Kasumi-1 (cell line): ENCODE measurements around the gene NAP1L4.
"Not testable (repeated sequence)": the region's sequence is repeated elsewhere in the genome, so short reads cannot be mapped to it uniquely, and the experiment has no call there.

ENCODE experiments used
- DNase-seq, 2 experiments: peaks; one replicate each; lab custom pipeline; 2025; lab: John Stamatoyannopoulos, UW

Gene NAP1L4

DNA sequence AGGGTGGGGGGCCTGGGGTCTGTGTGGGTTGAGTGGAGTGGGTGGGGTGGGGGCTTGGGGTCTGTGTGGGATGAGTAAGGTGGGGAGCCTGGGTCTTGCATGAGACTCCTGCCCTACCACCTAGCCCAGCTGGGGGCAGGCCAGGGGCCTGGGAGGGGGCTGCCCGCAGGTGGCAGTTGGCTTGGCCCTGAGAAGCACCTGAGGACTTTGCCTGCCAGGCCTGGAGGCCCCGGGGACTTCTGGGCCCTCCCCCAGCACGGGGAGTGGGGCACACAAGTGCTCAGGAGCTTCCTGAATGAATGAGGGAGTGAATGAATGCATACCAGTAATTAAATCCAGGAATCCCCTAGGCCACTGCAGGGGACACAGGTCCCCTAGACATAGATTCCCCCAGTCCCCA lies 69.5 kb downstream of the NAP1L4 start:
- no peak for DNase-seq

DNA sequence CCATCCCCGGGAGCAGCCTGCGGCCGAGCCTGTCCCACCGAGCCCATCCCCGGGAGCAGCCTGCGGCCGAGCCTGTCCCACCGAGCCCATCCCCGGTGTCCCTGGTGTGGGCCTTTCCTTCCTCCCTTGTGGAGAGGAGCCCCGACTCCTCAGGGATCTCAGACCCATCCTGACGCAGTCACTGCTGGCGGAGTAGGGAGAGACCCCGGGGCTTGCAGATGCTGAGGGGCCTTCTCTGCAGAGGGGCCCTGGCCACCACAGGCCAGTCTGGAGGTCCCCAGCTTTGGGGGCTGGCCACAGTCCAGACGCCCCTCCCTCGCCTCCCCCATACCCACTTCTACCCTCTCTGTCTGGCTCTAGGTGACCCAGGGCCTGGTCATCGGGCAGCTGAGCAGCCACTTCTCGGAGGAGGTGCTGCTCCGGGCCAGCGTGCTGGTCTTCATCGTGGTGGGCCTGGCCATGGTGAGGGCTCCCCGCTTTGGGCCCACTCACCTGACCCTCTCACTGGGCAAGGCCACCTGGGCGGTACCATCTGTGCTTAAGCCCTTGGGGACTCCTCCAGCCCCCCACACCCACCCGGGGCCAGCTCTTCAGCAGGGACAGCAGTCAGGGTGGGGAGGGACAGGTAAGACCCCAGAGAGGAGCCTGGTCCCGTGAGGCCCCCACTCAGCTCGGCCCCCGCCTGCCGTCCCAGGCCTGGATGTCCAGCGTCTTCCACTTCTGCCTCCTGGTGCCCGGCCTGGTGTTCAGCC lies 70.2 kb downstream of the NAP1L4 start:
- DNase-seq, result no peak

DNA sequence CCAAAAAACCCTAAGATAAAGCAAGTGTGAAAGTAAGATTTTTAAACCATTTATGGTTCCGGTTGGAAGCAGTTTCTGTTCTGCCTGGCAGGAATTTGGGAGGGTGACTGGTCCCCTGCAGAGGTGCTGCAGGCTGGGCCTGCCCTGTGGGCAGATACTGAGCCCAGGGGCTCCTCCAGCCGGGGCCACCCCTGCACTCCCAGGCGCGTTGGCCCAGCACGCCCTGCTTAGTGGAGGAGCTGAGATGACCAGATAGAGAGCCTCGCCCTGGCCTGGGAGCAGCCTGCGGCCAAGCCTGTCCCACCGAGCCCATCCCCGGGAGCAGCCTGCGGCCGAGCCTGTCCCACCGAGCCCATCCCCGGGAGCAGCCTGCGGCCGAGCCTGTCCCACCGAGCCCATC lies 70.9 kb downstream of the NAP1L4 start:
- no peak for DNase-seq

DNA sequence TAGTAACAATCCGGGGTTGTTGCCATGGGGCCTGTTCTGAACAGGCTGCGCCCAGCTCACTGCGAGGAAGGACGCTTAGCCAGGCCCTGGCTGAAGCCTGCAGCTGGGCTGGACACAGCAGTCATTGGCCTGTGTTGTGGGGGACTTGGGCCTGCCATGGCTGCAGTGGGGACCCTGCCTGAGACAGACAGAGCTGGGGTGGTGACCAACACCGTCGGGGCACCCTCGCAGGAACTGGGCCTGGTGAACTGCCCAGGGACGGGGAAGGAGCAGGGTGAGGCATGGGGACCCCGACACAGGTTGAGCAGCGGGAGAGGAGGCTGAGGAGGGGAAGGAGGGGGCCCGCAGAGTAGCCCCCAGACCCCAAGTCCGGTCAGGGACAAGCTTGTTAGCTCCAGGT lies 71.8 kb downstream of the NAP1L4 start:
- no peak for DNase-seq

DNA sequence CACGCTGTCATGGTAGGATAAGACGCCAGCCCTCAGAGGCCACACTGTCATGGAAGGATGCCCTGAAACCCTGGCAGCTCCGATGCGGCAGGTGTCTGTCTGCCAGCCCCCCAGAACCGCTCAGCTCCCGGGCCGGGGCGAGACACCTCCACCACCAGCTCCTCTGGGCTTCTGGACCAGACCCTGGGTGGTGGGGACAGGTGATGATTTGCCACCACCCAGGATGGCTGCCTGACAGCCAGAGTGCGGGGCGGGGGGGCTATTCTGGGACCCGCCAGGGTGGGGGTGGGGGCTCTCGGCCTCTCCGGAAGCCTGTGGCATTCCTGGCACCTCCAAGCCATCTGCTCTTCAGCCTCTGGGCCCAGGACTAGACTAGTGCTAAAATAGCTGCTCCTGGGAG lies 72.3 kb downstream of the NAP1L4 start:
- no peak for DNase-seq

DNA sequence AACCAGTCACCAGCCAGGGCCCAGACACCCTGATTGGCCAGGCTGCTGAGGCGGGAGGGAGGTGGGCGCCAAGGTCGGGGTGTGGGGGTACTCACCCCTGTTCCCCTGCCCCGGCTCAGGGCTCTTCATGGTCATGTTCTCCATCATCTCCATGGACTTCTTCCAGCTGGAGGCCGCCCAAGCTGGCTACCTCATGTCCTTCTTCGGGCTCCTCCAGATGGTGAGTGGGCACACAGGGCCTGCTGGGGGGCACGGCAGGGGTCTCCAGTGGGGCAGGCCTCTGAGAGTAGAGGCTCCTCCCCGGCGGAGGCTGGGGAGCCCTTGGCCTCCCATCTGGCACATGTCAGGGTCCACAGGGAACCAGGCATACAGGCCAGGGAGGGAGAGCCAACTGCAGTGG lies 72.9 kb downstream of the NAP1L4 start:
- no peak for DNase-seq

DNA sequence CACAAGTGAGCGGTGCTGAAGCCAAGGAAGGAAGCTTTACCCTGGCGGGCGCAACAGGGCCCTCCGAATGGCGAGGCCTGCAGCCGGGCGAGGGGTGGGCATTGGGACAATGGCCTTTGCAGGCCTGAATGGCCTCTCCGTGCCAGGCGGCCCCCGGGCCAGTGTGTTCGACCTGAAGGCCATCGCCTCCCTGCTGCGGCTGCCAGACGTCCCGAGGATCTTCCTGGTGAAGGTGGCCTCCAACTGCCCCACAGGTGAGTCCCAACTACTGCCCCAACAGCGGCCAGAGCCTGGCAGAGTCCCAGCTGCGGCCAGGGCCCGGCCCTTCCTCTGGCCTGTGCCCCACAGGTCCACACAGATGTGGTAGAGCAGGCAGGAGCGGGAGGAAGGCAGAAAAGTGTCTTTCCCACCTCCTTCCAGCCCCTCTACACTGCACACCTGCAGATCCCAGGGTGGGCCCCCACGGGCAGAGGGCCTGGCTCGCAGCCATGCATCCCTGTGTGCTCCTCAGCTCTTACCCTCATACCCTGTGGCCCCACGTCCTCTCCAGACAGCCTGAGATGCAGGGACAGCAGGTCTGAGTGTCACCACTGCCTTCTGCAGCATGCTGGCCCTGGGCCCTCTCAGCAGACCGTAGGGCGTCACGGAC lies 74.2 kb downstream of the NAP1L4 start:
- no peak for DNase-seq

DNA sequence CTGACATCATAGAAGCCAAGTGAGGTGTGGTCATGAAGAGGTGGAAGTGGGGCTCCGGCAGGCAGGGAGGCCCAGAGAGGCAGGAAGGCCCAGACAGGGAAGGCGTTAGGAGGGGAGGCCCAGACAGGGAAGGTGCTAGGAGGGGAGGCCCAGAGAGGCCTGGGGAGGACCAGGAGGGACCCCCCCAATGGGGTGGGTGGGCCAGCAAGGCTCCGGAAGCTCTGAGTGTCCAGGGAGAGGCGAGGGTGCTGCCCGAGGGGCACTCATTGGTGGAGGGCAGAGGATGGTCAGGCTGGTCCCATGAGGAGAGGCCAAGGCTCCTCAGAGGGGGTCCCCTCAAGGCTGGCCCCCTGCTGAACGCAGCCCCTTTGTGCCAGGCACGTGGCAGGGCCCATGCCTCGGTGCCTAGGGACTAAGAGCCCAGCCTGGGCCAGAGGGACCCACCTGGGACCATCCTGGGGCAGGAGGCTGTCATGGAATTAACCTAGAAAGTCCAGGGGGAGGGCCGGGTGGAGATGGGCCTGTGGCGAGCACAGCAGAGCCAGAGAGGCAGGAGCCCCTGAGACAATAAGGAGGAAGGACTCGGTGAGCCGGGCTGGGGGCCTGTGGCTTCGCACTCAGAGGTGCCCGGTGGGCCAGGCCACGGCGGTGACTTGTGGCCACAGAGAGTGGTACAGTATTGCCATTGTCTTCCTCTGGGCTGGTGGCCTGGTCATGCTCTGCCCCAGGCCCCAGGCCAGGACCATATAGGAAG lies 75.1 kb downstream of the NAP1L4 start:
- DNase-seq, result no peak

DNA sequence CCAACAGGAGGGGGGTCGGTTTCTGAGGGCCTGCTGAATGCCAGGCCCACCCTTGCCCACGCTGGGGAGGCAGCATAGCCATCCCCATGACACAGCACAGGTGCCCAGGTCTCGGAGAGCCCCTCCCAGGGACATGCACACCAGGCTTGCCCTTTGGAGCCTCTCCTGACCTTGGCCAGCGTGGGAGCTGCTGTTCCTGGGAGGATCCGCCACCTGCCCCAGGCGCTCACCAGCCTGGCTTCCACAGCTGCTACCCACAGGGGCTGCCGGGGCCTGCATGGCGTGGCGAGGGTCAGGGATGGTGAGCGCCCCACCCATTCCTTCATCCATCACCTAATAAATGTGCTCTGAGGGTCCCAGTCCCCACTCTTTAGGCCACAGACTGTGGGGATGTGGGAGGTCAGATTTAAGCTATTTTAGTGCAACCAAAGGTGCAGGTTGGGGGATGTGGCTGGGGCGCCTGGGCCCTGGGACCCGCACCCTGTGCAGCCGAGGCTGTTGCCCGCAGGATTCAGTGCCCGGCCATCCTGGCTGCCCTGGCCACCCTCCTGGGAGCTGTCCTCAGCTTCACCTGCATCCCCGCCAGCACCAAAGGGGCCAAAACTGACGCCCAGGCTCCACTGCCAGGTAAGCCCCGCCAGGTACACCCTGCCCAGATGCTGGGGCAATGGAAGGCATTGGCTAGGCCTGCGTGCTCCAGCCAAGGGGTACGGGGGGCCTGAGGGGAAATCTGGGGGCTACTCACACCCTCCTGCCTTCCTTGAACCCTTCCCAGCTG lies 75.8 kb downstream of the NAP1L4 start:
- DNase-seq, result no peak

DNA sequence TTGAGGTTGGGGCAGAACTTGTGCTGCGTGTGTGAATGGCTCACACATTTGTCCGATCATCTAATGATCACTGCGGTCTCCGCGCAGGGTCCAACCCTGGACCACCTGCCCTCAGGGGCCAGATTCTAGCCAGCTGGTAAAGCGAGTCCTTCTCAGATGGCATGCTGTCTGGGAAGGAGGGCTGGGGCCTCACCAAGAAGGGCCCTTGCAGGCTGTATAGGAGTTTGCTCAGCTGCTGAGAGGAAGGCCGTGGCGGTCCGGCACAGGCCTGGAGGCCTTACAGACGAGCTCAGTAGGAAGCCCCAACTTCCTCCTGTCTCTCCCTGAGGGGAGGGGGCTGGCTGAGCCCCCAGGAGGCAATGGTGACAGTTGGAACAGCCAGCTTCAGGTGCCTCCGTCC lies 76.7 kb downstream of the NAP1L4 start:
- DNase-seq, result no peak

DNA sequence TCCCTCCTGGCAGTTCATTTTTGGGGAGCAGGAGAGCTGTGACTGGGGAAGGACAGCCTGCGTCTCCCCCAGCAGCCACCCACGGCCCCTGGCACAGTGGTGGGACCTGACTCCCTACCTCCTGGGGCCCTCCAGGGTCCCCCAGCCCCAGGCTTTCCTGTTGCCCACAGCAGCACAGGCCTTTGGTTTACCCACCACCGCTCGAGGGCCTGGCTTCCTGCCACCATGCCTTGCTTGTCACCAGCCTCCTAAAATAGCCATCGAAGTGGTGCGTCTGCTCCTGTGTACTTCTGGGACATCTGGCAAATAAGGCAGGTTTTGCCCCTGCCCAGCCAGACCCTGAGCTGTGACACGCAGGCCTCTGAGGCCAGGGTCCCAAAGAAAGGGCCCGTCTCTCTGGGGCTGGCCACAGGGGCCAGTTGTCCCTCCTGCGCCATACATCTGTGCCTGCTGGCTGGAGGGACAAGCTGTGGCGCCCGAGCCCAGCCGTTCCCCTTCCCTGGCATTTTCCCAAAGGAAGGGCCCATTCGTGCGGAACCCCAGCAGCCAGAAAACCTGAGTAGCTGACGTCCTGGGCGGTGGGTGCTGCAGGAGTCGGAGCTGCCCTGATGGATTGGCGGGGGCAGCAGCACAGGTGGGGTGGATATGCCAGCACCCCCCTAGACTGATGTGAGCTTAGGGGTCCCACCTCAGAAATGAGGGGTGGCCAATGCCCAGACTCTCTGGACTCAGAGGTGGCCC lies 77.5 kb downstream of the NAP1L4 start:
- DNase-seq, result peak; percentile 38 to 48

DNA sequence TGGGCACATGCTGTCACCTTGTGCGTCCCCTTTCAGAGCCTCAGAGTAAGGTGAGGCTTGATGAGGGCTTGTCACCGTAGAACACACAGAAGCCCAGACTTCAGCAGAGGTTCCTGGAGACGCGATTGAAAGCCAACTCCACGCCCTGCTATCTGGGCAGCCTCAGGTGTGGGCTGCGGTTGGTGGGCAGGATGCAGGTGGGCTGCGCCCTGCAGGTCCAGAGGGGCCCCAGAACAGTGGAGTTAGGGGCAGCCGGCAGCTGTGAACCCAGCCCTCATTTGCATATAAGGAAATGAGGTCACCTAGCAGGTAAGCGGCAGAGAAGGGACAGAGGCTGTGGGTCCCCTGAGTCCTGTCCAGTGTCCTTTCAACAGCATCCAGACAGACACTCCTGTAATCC lies 78.4 kb downstream of the NAP1L4 start:
- no peak for DNase-seq

DNA sequence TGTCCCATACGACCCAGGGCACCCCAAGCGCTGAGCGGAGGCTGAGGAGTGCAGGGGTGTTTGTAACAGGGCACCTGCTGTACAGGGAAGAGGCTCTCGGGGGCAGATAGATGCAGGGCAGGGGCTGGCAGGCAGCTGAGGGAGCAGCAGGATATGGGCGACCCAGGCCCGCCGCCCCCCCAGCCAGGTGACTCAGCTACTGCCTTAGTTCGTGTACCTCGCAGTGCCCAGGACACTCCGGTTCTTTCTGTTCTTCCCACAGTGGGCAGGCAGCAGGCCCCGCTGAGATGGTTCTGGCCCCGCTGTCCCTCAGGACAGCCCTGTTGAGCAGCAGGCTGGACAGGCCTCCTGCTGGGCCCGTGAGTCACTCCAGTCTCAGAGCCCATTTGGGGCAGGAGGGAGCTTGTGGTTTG lies 79.1 kb downstream of the NAP1L4 start:
- no peak for DNase-seq

DNA sequence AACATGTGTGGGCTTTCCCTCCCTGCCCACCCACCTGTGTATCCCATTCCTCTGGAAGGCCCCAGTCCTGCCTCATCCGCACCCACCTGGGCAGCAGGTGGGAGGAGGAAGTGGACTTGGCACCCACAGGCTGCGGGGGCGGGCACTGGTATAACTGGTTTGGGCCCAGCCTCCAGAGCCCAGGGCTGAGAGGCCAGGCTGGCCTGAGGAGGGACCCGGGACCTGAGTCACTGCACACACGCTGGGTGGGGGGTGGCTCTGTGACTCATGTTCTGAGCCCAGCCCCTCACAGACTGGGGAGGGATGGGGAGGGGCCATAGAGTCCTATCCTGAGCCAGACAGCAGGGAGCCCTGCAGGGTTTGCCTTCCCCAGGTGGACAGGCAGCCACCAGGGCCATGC lies 79.6 kb downstream of the NAP1L4 start:
- no peak for DNase-seq

DNA sequence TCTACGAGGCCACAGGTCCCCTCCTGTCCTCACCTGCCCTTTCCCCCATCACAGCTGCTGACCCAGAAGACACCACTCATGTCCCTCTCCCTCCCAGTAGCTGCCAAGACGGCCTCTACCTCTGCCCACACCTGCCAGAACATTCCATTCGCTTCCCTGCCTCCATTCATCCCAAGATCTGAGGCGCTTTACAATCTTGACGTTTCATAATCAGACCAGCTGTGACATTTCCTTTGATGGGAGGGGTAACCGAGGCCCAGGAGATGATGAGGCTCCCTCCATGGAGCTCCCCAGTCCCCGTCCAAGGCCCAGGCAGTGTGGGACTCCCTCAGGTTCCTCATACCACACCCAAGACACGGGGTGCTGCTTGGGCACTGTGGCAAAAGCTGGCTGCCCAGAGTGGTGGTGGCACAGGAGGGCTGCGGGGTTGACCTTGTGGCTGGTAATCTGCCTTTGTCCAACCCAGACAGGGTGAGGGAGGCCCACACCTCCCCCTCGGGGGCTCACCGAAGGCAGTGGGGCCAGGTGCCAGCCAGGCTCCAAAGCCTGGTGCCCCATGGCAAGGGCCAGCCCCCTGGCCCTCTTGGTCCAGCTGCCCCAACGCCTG lies 80.2 kb downstream of the NAP1L4 start:
- DNase-seq, result no peak

DNA sequence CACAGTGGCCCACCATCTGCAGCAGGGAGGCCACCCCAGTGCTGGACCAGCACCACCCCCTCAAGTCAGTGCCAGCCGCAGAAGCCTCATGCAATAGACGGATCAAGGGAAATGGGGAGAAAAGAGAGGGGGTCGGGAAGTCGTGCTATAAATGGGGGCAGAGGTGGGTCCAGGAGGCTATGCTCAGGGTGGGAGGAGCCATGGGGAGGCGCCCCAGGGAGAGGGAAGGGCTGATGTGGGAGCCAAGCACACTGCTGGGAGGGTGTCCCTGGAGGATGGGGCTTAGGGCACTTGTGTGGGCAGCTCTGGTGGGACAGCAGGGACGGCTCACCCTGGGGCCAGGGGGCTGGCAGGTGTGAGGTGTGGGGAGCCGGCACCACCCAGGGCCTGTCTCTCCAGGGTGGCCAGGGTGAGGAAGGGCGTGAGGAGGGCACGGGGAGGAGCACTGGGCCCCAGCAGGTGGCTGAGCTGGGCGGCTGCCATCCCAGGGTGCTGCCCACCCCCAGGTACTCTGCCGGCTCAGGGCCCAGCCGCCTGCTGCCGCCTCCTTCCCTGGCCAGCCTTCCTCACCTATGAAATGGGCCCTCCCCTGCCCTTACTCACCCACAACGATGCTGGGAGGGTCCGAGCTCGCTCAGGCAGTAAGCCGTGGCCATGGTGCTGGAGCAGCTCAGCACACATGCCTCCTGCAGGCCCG lies 80.9 kb downstream of the NAP1L4 start:
- DNase-seq, result no peak

DNA sequence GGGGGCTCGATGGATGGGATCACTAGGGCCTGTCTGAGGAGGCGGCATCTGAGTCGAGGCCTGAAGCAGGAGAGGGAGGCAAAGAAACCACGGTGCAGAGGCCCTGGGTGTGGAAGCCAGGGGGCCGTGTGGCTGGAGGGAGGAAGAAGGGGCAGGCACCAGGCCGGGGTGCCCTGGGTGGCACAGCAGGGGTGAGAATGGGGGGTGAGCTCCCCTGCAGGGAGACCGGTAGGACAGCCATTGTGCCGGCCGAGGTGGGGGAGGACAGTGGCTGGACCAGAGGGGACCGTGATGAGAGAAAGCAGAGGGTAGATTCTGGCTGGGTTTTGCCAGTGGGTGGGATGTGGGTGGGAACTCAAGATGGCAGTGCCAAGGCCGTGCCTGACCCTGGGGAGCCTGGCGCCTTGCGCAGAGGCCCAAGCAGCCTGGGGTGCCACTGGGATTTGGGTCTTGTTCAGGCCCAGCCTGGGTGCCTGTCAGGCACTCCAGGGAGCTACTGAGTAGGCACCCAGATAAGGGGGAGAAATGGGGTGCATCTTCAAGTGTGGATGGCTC lies 81.7 kb downstream of the NAP1L4 start:
- DNase-seq, result no peak

DNA sequence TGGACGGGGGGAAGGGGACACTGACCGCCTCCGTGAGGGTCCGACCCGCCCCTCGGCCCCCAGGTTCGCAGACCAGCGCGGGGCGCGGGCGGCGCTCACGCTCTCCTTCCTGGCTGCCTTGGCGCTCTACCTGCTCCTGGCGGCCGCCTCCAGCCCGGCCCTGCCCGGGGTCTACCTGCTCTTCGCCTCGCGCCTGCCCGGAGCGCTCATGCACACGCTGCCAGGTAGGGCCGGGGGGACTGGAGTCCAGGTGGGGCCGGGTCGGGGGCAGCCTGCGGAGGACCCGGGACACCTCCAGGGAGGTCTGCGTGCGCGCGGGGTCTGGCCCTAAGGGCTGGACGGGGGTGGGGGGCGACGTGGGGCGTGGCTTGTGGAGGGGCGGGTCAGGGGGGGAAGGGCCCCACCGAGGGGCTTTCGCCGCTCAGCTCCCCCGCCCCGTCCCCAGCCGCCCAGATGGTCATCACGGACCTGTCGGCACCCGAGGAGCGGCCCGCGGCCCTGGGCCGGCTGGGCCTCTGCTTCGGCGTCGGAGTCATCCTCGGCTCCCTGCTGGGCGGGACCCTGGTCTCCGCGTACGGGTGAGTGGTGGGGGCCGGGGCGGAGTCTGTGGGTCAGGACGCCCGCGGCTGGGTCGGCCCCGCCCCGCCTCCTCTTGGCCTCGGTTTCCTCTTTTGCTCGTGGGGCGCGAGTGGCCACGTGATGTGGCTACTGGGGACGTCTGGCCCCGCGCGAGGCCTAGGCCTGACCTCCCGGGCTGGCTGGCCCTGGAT lies 82.8 kb downstream of the NAP1L4 start:
- no peak for DNase-seq

DNA sequence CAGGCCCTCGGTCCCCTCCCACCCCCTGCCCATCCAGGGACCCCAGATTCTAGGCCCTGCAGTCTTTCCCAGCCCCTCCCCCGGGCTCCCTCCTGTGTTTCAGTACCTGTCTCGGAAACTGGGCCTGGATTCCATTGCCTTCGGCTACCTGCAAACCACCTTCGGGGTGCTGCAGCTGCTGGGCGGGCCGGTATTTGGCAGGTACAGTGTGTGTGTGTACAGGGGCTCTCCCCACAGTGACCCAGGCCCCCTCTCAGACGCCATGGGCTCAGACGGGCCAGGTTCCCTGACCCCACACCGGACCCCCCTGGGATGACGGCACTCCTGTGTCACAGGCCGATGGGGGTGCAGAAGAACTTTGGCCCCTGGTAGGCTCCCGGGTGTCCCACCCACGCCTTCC lies 84.0 kb downstream of the NAP1L4 start:
- DNase-seq, result no peak

DNA sequence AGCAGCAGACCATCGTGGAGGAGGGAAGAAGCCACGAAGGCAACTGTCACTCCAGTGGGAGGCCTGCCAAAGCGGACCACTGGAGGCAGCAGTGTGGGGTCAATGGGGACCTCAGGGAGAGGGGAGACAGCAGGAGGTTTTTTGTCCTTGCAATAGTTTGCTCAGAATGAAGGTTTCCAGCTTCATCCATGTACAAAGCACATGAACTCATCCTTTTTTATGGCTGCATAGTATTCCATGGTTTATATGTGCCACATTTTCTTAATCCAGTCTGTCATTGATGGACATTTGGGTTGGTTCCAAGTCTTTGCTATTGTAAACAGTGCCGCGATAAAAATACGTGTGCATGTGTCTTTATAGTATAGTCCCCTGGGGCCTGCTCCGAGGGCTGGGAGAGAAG lies 86.8 kb downstream of the NAP1L4 start:
- not testable (repeated sequence) for DNase-seq
